Panc1 (cell line): ENCODE data around the gene TRIP4. TPM values are rescaled to one million over a fixed set of nuclear protein-coding genes. Genes with fewer than 3 reads are reported as not detected.
A peak's percentile ranks its signal among the peaks of the same experiment; 100 is the strongest.
"Not testable (repeated sequence)": the region's sequence is repeated elsewhere in the genome, so short reads cannot be mapped to it uniquely, and the experiment has no call there.

Source experiments
- ATAC-seq: fragments of 200-7000 bp; cut with Tn5 transposase; 2 replicates; pipeline ENCODE4 v1.9.1; 2020; ENCODE audit warnings: mild to moderate bottlenecking, moderate library complexity
- BruUV-seq: library from RNA; stranded (reverse); fragments of 400-500 nt; replicated peaks from 2 replicates; lab custom pipeline; 2021; lab: Mats Ljungman, UMichigan
- CTCF ChIA-PET: fragments of 300-600 bp; sonication (Branson Sonifier 250); formaldehyde crosslinking; loops from one replicate; lab custom pipeline; 2022; ENCODE audit warnings: antibody characterized with exemption; lab: Charles Lee
- POLR2A ChIA-PET: fragments of 300-600 bp; sonication (Branson Sonifier 250); formaldehyde crosslinking; loops from one replicate; lab custom pipeline; 2022; ENCODE audit warnings: antibody characterized with exemption; lab: Charles Lee
- DNase-seq: peaks from one replicate; pipeline ENCODE4 v3.0.0-alpha.2; 2010; ENCODE audit warnings: low read depth, low spot score
- H3K27ac ChIP-seq: 2 replicates; pipeline ENCODE4 v1.5.1; 2011; ENCODE audit warnings: mild to moderate bottlenecking, low read length, inconsistent platforms
- H3K27me3 ChIP-seq: fragments of 200-500 bp; sonication (Bioruptor generic); 2 replicates; pipeline ENCODE4 v1.6.0; 2014; ENCODE audit warnings: low read length, inconsistent platforms; ENCODE audit not compliant: control insufficient read depth, insufficient read depth
- H3K36me3 ChIP-seq: fragments of 200-500 bp; sonication (Bioruptor generic); 2 replicates; pipeline ENCODE4 v1.5.1; 2014; ENCODE audit warnings: inconsistent platforms, mild to moderate bottlenecking, low read length, moderate library complexity; ENCODE audit not compliant: control insufficient read depth, insufficient read depth
- H3K4me1 ChIP-seq: 2 replicates; pipeline ENCODE4 v1.5.1; 2011; ENCODE audit warnings: inconsistent platforms, mild to moderate bottlenecking, low read length, moderate library complexity; ENCODE audit not compliant: control insufficient read depth, insufficient read depth
- H3K4me3 ChIP-seq, 2 experiments: 2 replicates each; pipeline ENCODE4 v1.5.1; 2011 to 2012; ENCODE audit warnings: low read depth in 2 of 2, low read length in 2 of 2, mild to moderate bottlenecking in 2 of 2, inconsistent platforms in 1 of 2, moderate library complexity in 1 of 2
- H3K9me3 ChIP-seq: fragments of 200-500 bp; sonication (Bioruptor generic); 2 replicates; pipeline ENCODE4 v1.5.1; 2014; ENCODE audit warnings: low read depth, mild to moderate bottlenecking, inconsistent platforms, low read length, moderate library complexity; ENCODE audit not compliant: control insufficient read depth, insufficient read depth
- POLR2AphosphoS5 ChIP-seq: IDR thresholded peaks from 2 replicates; pipeline ENCODE4 v1.6.1; 2012; ENCODE audit warnings: mild to moderate bottlenecking, low read depth, low read length, moderate library complexity
- SIN3A ChIP-seq: IDR thresholded peaks from 2 replicates; pipeline ENCODE4 v1.6.1; 2012; ENCODE audit warnings: low read depth, mild to moderate bottlenecking, low read length, moderate library complexity, borderline replicate concordance; ENCODE audit not compliant: insufficient read depth
- TCF7L2 ChIP-seq: IDR thresholded peaks from 2 replicates; pipeline ENCODE4 v1.6.1; 2011; ENCODE audit warnings: mild to moderate bottlenecking, low read depth, low read length, inconsistent platforms
- in situ Hi-C: cut with HindIII; loops from 2 replicates; pipeline ENCODE4 v1.10.0; 2016; ENCODE audit warnings: low sequenced_read_pairs, low pct_unique_long_range_greater_than_20kb
- intact Hi-C: fragments of 100-400 bp; cut with micrococcal nuclease; formaldehyde crosslinking; loops from one replicate; pipeline ENCODE4 v1.10.0; 2022; ENCODE audit not compliant: unreplicated experiment
- total RNA-seq: library from RNA; stranded (reverse); gene quantifications from one replicate; pipeline ENCODE4 v1.2.1, GENCODE V29; 2021; ENCODE audit not compliant: unreplicated experiment
- TF ChIP-seq, protein P1 (sequence below): fragments of 450-650 bp; IDR thresholded peaks from 2 replicates; pipeline ENCODE4 v1.5.1; 2017; ENCODE audit warnings: mild to moderate bottlenecking
- TF ChIP-seq, protein P2 (sequence below), 2 experiments: IDR thresholded peaks; 2 replicates each; pipeline ENCODE4 v1.6.1; 2011 to 2012; ENCODE audit warnings: low read depth in 2 of 2, control low read depth in 1 of 2, low read length in 1 of 2, mild to moderate bottlenecking in 1 of 2, moderate library complexity in 1 of 2; ENCODE audit not compliant: insufficient read depth in 1 of 2

Gene TRIP4
- total RNA-seq, 1 experiment from 2014 or later, result 42.8 TPM

DNA sequence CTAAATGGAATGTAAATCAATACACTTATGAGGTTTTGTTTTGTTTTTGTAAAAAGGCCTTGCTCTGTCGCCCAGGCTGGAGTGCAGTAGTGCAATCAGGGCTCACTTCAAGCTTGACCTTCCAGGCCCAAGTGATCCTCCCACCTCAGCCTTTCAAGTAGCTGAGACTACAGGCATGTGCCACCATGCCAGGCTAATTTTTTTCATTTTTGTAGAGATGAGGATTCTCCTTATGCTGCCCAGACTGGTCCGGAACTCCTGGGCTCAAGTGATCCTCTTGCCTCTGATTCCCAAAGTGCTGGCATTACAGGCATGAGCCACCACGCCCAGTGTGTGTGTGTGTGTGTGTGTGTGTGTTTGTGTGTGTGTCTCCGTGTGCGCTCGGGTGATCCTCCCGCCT, 1.3 kb upstream of the TRIP4 start:
- ChIA-PET POLR2A (no interaction called here), CTCF (no interaction called here)
- H3K27me3 ChIP-seq, result no peaks in the 10 kb centered on the region
- TF ChIP-seq SIN3A (no peak), TCF7L2 (no peak), POLR2AphosphoS5 (no peak)
- TF ChIP-seq, protein P1, sequence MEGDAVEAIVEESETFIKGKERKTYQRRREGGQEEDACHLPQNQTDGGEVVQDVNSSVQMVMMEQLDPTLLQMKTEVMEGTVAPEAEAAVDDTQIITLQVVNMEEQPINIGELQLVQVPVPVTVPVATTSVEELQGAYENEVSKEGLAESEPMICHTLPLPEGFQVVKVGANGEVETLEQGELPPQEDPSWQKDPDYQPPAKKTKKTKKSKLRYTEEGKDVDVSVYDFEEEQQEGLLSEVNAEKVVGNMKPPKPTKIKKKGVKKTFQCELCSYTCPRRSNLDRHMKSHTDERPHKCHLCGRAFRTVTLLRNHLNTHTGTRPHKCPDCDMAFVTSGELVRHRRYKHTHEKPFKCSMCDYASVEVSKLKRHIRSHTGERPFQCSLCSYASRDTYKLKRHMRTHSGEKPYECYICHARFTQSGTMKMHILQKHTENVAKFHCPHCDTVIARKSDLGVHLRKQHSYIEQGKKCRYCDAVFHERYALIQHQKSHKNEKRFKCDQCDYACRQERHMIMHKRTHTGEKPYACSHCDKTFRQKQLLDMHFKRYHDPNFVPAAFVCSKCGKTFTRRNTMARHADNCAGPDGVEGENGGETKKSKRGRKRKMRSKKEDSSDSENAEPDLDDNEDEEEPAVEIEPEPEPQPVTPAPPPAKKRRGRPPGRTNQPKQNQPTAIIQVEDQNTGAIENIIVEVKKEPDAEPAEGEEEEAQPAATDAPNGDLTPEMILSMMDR, result no peak
- TF ChIP-seq, protein P2, sequence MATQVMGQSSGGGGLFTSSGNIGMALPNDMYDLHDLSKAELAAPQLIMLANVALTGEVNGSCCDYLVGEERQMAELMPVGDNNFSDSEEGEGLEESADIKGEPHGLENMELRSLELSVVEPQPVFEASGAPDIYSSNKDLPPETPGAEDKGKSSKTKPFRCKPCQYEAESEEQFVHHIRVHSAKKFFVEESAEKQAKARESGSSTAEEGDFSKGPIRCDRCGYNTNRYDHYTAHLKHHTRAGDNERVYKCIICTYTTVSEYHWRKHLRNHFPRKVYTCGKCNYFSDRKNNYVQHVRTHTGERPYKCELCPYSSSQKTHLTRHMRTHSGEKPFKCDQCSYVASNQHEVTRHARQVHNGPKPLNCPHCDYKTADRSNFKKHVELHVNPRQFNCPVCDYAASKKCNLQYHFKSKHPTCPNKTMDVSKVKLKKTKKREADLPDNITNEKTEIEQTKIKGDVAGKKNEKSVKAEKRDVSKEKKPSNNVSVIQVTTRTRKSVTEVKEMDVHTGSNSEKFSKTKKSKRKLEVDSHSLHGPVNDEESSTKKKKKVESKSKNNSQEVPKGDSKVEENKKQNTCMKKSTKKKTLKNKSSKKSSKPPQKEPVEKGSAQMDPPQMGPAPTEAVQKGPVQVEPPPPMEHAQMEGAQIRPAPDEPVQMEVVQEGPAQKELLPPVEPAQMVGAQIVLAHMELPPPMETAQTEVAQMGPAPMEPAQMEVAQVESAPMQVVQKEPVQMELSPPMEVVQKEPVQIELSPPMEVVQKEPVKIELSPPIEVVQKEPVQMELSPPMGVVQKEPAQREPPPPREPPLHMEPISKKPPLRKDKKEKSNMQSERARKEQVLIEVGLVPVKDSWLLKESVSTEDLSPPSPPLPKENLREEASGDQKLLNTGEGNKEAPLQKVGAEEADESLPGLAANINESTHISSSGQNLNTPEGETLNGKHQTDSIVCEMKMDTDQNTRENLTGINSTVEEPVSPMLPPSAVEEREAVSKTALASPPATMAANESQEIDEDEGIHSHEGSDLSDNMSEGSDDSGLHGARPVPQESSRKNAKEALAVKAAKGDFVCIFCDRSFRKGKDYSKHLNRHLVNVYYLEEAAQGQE (IDR thresholded peaks at IDR 0.05; ENCODE audit: insufficient read depth in 1 of 2, low read depth in 2 of 2, low read length in 1 of 2), result no peak
- intact Hi-C loops (no loop called here), in situ Hi-C loops (no loop called here)
- no peak for ATAC-seq
- H3K9me3 ChIP-seq, result no peaks in the 10 kb centered on the region
- no peak overlapping the region; the same call in 1 of the 2 replicates for H3K27ac ChIP-seq
- BruUV-seq, result no TSS peak
- DNase-seq, result no peak
- no peak overlapping the region for H3K4me3 ChIP-seq
- peaks cover 9% of the 10 kb centered on the region; the same call in 1 of the 2 replicates for H3K4me1 ChIP-seq
- no peaks in the 10 kb centered on the region; the same call in 1 of the 2 replicates for H3K36me3 ChIP-seq

DNA sequence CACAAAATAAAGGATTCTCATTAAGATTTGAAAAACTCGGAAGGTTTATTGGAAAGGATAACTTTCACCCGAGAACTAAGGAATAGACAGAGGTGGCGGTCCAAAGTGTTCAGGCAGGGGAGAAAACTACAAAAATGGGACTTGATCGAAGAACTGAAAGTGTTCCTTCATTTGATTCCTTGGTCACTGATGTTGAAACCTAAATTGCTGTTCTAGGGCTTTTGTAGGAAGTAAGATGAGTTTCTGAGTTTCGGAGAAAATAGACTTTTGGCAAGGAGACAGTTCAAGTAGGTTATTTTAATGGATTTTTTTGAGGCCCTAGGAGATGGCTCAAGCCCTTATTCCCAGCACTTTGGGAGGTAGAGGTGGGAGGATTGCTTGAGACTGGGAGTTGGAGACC, 1.4 kb downstream of the TRIP4 start:
- no peak for TF ChIP-seq TCF7L2
- TF ChIP-seq, protein P2 (IDR thresholded peaks at IDR 0.05; ENCODE audit: insufficient read depth in 1 of 2, low read depth in 2 of 2, low read length in 1 of 2), result no peak
- TF ChIP-seq SIN3A, result no peak
- TF ChIP-seq, protein P1, result no peak
- no peak for TF ChIP-seq POLR2AphosphoS5
- Histone ChIP-seq H3K9me3 (no peaks in the 10 kb centered on the region), H3K4me3 (peak overlapping the region; percentile 62 to 98), H3K27ac (peak overlapping the region; percentile 81; the same call in 1 of the 2 replicates), H3K4me1 (peaks cover 6% of the 10 kb centered on the region; the same call in 1 of the 2 replicates), H3K27me3 (no peaks in the 10 kb centered on the region), H3K36me3 (no peaks in the 10 kb centered on the region; the same call in 1 of the 2 replicates)
- no peak for ATAC-seq
- ChIA-PET CTCF (no interaction called here), POLR2A (interaction anchor here (0.6 to 1.1 kb wide), 2 partner anchors 71 to 285 kb away, joined by 4 to 7 read pairs; no protein-coding TSS in a partner anchor)
- no peak for DNase-seq
- intact Hi-C loops (no loop called here), in situ Hi-C loops (no loop called here)
- no TSS peak for BruUV-seq

DNA sequence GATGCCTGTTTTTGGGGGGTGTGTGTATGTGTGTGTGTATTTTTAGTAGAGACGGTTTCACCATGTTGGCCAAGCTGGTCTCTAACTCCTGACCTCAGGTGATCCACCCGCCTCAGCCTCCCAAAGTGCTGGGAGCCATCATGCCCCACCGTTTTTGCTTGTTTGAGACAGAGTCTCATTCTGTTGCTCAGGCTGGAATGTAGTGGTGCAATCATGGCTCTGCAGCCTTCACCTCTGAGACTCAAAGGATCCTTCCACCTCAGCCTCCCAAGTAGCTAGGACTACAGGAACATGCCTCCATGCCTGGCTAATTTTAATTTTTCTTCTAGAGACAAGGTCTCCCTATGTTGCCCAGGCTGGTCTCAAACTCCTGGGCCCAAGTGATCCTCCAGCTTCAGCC, 4.8 kb downstream of the TRIP4 start:
- POLR2A ChIA-PET, CTCF ChIA-PET, H3K9me3 ChIP-seq, DNase-seq, in situ Hi-C loops, H3K4me1 ChIP-seq, H3K27me3 ChIP-seq, H3K27ac ChIP-seq, intact Hi-C loops, H3K4me3 ChIP-seq, BruUV-seq, ATAC-seq: not testable (repeated sequence)
- peaks cover 15% of the 10 kb centered on the region for H3K36me3 ChIP-seq
